Neural progenitor cell (in vitro differentiated cells): ENCODE results near the gene SMOC2.

Experiments
- EZH2 ChIP-seq: fragments of 200-600 bp; sonication (generic); IDR thresholded peaks from 2 replicates; pipeline ENCODE4 v1.6.1; 2017; ENCODE audit warnings: antibody characterized with exemption, mild to moderate bottlenecking, moderate library complexity
- EZH2phosphoT487 ChIP-seq: fragments of 200-600 bp; sonication (generic); IDR thresholded peaks from 2 replicates; pipeline ENCODE4 v1.6.1; 2017; ENCODE audit warnings: antibody characterized with exemption

GRCh38 chr6:168473197-168473596, 32.2 kb downstream of the SMOC2 start:
- TF ChIP-seq EZH2 (no peak), EZH2phosphoT487 (no peak)
